Measurements from ENCODE around the gene ZNF366.

Gene ZNF366

DNA sequence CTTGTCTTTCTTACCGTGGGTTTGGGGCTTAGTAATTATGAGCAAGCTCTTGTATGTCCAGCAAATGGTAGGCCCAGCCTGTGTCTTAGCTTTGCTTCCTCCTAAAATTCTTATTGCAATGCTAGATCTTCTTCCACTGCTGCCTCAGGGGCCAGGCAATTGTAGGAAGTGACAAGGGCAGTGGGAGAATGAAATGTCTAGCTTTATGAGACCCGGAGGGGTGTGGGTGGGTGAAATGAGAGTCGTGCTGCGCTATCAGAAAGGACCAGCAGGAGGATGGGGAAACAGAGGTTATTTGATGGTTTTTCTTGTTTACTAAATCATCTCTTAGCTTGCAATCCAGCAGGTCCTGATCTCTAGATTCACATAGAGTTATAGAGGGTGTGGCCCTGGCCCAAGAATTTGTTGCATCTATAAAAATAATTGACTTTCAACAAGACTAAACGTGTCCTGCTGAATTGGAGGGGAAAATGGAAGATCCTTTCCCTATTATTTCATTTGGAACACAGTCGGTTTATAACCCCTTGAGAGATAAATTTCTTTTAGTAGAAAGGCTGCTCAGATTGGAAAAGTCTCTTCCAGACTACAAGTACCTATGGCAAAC lies 43.7 kb downstream of the ZNF366 start:
- no peak for DNase-seq

DNA sequence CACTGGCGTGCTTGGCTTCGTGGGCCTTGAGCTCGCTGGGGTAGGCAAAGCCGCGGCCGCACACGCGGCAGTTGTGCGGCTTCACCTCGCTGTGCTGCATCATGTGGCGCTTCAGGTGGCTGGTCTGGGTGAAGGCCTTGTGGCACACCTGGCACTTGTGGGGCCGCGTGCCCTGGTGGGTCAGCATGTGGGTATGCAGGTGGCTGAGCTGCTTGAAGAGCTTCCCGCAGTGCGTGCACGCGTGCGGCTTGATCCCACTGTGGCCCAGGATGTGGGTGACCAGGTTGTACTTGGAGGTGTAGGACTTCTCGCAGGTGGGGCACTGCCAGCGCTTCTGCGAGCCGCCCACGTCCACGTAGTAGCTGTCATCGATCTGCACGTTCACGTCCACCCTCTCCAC lies 46.8 kb downstream of the ZNF366 start:
- DNase-seq = no peak

DNA sequence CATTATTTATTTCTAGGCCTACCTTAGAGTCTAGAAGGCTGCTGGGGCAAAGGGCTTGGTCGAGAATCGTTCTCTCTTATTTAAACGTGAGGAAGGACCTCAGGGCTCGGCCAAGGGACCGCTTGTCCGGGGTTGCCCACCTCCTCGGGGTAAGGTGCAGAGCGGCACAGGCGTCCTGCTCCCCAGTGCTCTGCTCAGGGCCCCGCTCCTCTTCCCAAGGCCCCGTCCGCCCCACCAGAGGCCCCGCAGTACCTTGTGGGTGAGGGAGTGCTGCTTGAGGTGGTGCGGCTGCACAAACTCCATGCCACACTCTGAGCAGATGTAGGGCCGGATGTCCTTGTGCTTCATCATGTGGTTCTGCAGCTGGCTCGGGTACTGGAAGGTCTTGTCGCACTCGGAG lies 47.3 kb downstream of the ZNF366 start:
- no peak for DNase-seq

DNA sequence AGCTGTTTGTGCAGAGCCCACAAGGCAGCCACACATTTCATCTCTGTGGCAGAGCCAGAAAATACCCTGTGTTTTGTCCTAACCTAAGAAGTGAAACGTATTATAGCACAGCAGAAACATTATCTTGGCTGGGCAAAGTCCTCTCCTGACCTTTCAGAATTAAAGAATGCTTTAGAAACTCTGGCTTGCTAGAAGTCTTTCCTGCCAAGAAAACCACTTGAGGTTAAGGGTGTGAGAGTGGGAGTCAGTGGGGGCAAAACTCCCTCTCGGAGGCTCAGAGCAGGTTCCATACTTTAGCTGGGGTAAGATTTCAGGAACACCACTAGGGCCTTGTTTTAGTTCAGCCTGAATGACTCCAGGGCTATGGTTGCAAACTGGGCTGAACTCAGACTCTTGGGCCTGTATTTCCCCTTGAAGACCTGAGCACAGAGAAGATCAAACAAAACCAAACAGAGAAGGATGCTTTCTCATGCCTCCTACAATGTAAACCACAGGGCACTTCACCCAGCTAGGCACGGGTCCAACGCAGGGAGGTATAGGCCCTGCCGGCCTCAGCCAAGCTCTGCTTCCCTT lies 48.0 kb downstream of the ZNF366 start:
- DNase-seq = no peak

DNA sequence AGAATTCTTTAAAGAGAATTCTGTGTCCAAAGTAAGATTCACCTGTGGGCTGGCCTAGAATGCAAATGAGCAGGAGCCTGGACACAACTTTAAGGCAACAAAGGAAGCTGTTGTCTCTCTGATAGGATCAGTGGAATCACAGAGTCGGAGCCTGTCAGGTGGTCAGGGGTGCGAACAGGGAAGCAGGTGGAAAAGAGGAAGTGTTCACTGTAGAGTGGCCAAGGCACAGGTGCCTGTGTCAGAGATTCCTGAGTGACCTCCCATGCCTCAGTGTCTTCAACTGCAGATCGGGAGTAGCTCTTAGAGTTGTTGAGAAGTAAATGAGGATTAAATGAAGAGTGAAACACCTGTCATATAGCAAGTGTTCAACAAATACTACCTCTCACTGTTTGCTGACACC lies 48.8 kb downstream of the ZNF366 start:
- DNase-seq = no peak

DNA sequence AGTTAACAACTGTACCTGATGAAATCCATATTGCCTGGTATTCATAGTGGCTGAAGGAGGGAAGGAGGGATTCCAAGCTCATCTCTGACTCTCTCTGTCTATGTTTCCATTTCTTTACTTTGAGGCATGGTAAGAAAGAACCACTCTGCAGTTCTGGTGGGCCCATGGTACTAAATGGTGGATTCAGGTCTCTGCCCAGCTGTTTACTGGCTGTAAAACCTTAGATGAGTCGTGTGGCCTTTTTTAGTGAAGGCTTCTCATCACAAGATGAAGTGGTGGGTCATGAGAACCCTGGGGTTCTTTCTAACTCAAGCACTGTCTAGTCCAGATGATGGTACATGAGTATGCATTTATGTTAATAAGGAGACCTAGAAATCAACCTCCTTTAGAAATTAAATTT lies 49.7 kb downstream of the ZNF366 start:
- no peak for DNase-seq

DNA sequence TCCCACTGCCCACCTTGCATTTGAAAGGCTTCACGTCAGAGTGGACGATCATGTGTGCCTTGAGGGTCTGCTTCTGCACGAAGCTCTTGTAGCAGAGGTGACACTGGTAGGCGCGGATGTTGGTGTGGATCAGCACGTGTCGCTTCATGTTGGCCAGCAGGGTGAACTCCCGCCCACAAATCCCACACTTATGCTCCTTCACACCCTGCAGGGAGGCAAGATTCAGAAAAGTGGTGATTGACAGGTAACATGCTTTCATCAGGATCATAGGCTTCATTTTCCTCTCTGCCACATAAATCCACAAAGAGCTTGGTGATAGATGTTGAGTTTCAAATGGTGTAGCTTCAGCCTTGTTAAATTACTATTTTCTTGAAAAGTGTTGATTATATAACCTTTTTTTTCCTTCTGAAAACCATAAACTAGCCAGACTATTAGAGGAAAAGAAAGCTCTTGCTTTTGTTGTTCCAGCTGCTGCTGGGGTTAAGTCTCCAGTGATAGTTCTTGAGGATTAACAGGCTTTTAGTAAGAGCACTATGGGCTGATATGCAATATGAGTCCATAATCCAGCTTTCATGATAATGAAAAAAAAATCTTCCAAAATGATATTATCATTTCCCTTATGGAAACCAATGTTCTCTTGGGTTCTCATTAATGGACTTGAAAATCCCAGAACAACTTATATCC lies 50.7 kb downstream of the ZNF366 start:
- no peak for DNase-seq

DNA sequence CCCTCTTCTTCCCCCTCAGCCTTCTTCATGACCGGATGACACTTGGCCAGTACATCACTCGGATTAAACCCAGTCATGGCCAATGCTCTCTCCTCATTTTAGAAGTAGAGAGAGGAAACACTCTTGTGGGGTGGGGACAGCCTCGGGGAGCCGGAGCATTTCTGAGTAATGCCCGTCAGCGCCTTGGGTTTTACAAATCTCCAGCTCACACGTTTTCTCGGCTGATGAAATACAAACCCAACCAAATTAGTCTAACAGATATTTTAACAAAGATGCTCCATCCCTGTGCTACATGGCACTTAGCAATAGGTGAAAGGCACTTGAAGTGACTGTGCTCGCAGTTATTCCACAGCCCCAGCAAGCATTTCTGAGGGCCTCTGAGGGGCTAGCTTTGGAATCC lies 51.7 kb downstream of the ZNF366 start:
- no peak for DNase-seq

DNA sequence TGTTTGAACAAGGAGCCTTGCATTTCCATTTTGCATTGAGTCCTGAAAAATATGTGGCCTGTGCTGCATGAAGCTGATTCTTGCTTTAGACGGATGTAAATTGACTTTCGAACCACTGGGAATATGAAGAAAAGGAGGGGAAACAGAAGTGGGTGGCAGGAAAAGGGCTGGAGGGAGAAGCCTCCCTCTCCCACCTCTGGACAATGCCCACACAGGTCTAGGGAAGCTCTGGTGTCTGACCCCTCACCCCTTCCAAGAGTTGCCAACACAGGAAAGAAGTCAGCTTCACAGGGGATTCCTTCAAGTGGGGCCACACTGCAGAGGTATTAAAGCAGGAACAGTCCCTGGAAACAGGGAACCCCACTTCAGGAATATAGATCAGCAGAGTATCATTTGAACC lies 52.2 kb downstream of the ZNF366 start:
- no peak for DNase-seq

DNA sequence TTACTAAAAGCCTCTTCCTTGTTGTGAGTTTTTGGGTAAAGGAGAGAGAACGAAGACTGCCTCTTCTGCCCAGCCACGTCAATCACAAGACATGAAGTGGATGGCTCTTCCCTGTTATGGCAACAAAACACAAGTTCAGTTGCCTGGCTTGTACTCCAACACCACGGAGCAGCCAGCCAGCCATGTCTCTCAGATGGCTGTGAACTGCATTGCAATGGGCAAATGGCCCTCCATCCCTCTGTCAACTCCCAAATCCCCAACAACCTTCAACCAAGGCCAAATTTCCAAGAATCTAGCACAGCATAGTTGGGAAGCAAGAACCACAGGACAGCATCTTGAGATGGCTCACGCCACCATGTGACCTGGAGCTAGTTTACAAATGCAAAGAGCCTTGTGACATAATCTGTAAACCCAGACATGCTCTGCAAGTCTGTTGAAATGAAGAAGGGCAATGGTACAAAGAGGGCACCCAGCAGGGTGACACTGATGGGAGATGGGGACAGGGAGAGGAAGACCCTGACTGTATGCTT lies 53.9 kb downstream of the ZNF366 start:
- DNase-seq = no peak

DNA sequence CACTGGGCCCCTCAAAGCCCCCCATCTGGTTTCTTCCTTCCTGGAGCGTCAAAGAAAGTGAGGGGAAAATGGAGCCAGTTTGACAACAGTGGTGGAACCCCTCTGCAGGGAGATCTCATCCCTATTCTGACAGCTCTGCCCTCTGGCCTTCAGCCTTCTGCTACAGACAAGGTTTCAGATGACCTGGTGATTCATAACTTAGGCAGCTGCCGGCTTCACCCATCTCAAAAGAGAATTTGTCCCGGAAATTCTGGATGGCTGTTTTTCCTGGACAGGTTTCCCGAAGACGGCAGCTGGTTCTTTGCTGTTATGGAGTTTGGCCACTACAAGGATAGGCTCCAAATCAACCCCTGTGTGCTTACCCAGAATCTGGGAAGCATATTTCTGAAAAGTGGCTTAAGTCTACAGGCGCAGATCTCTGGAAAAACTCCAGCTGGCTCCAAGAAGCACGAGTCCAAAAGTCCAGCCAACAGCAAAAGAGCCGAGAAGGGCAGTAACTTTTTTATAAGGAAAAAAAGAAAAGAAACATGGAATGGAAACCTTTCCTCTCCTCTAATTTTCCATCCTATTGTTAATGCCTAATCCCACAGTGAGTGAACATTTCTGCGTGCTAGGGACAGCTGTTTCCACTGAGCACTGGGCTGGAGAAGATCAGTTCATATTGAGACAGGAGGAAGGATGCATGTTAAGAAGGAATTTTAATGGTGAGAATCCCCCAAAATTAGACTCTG lies 54.5 kb downstream of the ZNF366 start:
- DNase-seq = no peak

DNA sequence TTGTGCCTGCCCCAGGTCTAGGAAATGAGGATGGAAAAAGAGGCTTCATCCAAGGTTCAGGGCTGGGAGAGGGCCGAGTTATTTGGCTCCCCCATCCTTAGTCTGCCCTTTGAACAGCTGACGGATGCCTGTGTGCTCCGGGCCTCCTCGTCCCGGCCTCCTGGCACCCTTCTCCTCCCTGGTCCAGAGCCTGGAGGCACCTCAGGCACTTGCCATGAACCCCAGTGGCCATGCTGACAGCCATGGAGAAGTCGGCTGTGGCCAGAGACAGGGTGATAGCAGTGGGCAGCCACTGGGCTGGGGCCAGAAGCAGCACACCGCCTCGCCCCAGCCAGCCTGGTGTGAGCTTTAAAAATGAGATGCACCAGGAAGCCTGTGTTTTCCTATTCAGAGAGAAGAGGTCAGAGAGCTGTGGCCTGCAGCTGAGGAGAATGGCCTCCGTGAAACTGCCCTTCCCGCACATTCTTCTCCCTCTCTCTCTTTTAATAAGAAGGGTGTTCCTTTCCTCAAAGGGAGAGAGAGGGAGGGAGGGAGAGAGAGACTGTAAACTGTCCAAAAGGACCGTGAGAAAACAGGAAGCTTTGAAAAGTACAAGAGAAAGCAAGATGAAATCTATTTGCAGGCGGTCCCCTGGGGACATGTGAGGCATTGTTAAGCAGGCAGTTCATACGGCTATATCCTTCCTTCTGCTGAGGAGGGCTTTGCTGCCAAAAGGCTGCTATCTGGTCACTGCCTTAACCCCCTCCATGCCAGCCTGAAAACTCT lies 55.3 kb downstream of the ZNF366 start:
- no peak for DNase-seq

DNA sequence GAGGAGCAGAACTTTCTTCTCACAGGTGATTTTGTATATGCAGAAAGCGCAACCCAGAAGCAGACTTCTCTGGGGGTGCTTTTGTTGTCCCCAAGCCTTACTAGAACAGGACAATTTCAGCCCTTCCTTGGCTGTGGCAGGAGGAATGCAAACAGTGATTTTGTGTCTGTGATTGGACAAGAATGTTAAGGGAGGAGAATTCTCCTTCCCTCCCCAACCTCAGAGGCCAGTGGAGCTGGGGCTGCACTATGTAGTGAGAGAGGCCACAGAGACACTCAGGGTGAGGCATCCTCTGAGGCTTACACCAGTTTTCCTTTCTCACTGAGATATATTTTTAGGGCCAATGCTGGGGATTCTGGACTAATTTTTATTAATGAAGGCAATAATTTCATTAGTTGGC lies 58.8 kb downstream of the ZNF366 start:
- no peak for DNase-seq

DNA sequence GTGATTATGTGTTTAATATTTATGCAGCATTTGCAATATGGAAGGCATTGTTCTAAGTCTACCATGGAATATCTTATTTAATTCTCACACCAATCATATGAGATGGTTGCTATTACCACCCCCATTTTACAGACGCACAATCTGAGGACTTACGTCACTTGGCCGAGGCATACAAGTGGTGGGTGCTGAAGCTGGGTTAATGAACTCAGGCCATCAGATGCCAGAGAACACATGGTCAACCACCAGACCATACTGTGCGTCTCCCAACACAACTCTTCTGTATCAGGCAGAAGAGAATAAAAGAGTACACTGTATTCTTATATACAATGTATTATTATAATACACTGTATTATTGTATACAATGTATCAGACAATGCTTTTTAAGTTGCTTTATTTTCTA lies 59.5 kb downstream of the ZNF366 start:
- DNase-seq = no peak

DNA sequence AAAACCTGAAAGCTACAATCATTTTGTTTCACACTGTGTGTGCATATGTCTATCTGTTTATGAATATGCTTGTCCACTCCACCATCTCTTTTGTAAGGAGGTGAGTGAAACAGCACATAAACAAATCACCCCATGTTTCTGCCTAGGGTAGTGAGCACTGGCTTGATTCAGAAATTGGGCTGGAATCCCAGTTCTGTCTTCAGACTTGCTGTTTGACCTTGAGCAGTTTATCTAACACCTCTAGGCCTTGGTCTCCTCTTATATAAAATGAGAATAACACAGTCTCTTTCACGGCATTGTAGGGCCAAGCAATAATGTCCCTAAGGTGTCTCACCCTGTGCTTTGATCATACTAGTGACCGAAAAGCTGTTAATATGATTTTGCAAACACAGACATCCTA lies 61.2 kb downstream of the ZNF366 start:
- DNase-seq = no peak

DNA sequence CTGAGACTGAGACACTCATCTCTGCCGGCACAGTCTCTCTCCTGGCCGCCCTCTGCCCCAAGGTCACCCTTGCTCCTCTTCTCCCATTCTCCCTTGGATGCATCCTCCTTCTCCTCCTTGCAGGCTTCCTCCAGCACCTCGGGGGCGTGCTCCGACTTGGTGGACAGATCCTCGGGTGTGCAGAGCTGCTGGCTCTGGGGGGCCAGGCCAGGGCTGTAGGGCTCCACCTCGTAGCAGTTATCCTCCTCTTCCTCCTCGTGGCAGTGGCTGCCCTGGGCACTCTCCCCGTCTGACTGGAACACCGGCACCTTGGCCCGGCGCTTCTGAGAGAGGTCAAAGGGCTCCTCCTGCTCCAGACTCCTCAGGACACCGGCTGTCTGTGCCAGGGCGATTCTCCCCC lies 63.3 kb downstream of the ZNF366 start:
- DNase-seq = no peak

DNA sequence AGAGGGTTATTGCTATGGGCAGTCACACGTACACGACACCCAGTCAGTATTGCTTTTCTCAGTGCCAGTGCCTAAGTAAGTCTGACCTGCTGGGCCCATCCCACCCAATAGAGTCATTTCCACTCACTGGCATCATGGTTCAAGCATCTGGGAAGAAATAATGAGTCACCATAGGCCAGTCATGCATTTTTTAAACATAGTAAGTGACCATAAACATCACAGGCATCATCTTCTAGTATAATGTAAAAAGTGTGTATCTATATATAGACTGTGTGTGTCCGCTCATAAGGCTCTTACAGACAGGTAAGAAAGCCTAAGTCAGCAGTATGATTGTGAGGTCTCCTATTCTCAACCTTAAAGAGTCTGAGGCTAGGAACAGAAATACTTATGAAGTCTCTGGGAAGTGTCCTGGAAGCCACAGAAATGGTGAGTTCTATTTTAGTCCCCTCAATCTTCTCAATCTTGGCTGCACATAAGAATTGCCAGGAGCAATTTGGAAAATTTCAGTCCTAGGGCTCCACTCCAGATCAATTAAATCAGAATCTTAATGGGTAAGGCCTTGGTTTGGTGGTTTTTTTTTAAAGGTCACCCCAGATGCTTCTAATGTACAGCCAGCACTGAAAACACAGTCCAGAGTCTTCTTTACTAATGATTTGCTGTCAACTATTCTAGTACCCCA lies 65.2 kb downstream of the ZNF366 start:
- DNase-seq = no peak

DNA sequence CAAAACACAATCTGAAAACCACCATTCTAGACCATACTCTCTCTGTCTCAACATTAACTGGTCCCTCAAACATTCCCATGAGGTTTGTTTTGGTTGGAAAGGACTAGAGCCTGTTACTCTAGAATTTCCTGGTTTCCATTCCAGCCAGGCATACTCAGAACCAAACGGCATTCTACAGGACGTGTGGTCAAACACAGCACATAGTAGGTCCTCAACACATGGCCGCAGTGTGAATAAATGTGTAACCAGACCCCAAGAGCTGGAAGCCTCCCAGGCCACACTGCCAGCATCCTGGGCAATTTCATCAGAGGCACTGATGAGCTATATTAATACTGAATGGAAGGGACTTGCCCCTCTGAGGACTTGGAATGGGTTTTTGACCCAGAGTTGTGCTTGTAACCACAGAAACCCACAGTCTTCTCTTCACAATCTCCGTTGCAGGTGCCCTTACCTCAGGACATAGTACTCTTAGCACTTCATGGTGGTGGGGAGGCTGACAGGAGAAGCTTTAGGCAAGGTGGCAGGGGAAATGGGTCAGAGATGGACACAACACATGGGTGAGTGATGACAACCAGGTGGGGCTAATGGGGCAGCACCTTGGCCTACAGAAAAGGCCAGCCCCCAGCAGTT lies 66.0 kb downstream of the ZNF366 start:
- DNase-seq = no peak

DNA sequence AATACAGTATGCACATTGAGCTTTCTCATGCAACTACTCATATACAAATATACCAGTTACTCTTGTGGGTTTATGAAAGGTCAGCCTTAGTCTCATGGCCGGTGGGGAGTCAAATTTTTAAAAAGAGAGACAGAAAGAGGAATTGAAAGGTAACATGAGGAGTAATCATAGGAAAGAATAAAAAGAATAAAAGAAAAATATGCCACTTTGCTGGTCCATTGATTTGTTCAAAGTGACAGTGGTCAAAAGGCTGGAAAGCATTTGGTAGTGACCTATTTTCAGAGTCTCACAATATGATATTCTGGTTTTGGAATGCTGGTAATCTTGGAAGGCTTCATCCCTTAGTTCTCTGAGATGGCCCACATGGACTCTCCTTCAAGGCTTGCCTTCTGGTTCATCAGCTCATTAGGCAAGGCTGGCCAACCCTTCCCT lies 67.0 kb downstream of the ZNF366 start:
- DNase-seq = no peak

DNA sequence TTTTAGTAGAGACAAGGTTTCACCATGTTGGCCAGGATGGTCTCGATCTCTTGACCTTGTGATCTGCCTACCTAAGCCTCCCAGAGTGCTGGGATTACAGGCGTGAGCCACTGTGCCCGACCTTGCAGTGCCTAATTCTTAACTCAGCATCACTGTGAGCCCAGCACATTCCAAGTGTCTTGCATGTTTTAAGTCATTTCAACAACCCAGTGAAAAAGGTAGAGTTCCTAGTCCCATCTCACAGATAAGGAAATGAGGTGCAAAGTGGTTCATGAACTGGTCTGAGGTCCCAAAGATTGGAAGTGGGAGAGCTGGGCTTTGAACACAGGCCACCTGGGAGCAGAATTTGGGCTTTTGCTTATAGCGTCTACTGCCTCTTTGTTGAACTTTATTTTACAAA lies 68.0 kb downstream of the ZNF366 start:
- DNase-seq = no peak

DNA sequence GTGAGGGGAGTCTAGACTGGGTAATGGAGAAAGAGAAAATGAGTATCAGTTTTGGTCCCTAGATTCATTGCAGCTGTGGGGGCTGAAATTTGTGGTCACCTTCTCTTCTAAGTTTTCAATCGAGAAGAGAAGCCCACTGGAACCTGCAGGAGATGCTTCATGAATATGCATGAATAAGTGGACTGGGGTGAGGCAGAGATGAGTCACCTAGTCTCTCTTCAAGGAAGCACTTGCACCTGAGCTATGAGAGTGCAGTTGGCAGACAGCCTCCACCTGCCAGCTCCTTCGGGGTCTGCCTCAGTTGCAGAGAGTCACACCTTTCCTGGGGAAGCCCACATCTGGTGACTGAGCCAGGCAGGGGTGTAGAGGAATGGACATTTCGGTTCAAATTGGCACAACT lies 69.1 kb downstream of the ZNF366 start:
- no peak for DNase-seq

Data from effector CD8-positive, alpha-beta T cell (primary cell).